ENCODE data around the gene TSPAN5. TPM values are rescaled to one million over a fixed set of nuclear protein-coding genes. Genes with fewer than 3 reads are reported as not detected.

Gene TSPAN5
- total RNA-seq, 1 experiment from 2014 or later, result 12.4 TPM

DNA sequence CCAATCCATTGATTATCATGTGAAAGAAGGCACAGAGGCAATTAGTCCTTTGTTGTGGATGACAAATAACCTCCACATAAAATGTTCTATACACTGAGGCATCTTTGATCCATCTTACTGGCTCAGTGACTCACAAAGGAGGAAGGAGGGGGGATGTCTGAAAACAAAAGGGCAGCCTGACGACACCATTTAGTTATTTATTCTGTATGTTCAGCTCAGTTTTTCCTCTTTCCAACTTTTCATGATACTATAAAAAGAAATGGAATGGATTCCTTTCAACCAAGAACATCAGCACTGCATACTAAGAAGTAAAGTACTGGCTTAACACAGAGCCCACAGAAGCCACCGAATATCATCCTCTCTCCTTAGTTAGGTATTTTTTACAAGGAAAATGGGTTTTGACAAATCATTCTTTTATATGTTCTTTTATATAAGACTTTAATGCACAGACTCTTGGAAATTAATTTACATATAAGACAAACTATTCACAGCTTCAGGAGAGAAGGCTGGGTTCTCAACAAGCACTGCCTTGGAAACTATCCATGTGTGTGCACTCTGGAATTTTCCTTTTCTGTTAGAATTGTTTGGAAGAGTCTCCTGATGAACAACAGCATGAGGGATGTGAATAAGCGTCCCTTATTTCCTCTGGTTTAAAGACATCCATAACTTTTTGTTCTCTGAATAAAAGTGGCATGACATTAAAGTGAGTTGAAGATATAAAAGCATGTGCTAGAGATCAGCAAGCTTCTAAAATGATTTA lies 135.6 kb downstream of the TSPAN5 start:
- ChIA-PET CTCF (no interaction called here), POLR2A (ENCODE audit: unreplicated experiment) (no interaction called here)
- no peak overlapping the region for H3K27ac ChIP-seq
- no peak overlapping the region for H2AFZ ChIP-seq
- no peak overlapping the region for H3K4me2 ChIP-seq
- H3K4me3 ChIP-seq, result no peak overlapping the region
- BruUV-seq (replicated peaks), result no TSS peak
- no peak for DNase-seq
- no peaks in the 10 kb centered on the region for H3K9me3 ChIP-seq (ENCODE audit: insufficient read depth, low read depth)
- no peaks in the 10 kb centered on the region for H3K4me1 ChIP-seq (replicated peaks; ENCODE audit: insufficient read depth)
- H3K36me3 ChIP-seq (ENCODE audit: low read depth), result no peaks in the 10 kb centered on the region
- intact Hi-C loops (cut with micrococcal nuclease; ENCODE audit: unreplicated experiment), result no loop called here
- no peaks in the 10 kb centered on the region for H3F3A ChIP-seq (ENCODE audit: insufficient read depth, low read depth)
- H3K79me2 ChIP-seq (ENCODE audit: low read depth), result no peaks in the 10 kb centered on the region
- H4K20me1 ChIP-seq (ENCODE audit: insufficient read depth), result 0 out of 2 replicates have a peak, but pooled peaks cover 3% of the 10 kb centered on the region
- no peaks in the 10 kb centered on the region for H3K27me3 ChIP-seq (ENCODE audit: insufficient read depth, low read depth)
- no peaks in the 10 kb centered on the region for H3K9me2 ChIP-seq (ENCODE audit: insufficient read depth)
- TF ChIP-seq, protein P1, sequence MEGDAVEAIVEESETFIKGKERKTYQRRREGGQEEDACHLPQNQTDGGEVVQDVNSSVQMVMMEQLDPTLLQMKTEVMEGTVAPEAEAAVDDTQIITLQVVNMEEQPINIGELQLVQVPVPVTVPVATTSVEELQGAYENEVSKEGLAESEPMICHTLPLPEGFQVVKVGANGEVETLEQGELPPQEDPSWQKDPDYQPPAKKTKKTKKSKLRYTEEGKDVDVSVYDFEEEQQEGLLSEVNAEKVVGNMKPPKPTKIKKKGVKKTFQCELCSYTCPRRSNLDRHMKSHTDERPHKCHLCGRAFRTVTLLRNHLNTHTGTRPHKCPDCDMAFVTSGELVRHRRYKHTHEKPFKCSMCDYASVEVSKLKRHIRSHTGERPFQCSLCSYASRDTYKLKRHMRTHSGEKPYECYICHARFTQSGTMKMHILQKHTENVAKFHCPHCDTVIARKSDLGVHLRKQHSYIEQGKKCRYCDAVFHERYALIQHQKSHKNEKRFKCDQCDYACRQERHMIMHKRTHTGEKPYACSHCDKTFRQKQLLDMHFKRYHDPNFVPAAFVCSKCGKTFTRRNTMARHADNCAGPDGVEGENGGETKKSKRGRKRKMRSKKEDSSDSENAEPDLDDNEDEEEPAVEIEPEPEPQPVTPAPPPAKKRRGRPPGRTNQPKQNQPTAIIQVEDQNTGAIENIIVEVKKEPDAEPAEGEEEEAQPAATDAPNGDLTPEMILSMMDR (conservative IDR thresholded peaks at IDR 0.05), result no peak
- TF ChIP-seq EZH2 (IDR thresholded peaks at IDR 0.05; ENCODE audit: low read depth), result no peak

DNA sequence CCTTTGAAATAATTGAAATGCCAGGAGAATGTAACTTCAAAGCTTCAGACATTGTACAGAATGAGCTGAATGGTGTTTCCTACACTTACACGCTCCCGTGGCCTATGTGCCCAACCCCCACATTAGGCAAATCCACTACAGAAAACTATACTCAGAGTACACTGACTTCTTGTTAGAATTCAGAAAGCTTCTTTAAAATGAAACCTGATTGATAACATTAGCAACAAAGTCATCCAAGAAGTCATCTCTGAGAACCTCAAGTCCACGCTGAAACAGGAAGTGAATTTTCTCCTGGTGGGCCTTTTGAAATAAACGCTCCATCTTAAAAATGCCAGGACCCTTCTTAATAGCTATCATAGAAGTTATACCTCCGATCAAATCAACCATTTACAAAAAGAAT lies 136.3 kb downstream of the TSPAN5 start:
- no peak overlapping the region for H3K27ac ChIP-seq

DNA sequence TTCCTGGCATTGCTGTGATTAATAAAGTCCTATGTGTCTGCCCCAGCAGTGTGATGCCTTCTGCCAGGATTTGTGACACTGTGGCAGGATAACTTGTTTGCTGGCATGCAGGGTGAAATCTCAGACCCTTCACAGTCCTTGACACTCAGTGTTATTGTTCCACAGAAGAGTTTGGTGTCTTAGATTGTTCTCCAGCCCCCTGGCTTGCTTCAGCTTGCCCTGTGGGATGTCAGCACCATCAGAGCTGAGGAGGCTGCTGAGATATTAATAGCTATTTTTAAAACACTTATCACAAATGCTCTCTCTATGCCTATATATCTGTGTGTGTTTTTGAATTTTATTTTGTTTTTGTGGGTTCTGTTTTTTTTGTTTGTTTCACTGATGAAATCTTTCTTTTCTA lies 136.9 kb downstream of the TSPAN5 start:
- Histone ChIP-seq H3K4me1 (replicated peaks; ENCODE audit: insufficient read depth) (peaks cover 6% of the 10 kb centered on the region), H3K36me3 (ENCODE audit: low read depth) (no peaks in the 10 kb centered on the region), H3K27ac (no peak overlapping the region), H2AFZ (no peak overlapping the region), H3K9me2 (ENCODE audit: insufficient read depth) (no peaks in the 10 kb centered on the region), H4K20me1 (ENCODE audit: insufficient read depth) (no peaks in the 10 kb centered on the region), H3K79me2 (ENCODE audit: low read depth) (no peaks in the 10 kb centered on the region), H3K27me3 (ENCODE audit: insufficient read depth, low read depth) (no peaks in the 10 kb centered on the region), H3K4me3 (no peak overlapping the region), H3F3A (ENCODE audit: insufficient read depth, low read depth) (no peaks in the 10 kb centered on the region), H3K4me2 (no peak overlapping the region), H3K9me3 (ENCODE audit: insufficient read depth, low read depth) (no peaks in the 10 kb centered on the region; the same call in 1 of the 2 replicates)
- no peak for TF ChIP-seq EZH2 (IDR thresholded peaks at IDR 0.05; ENCODE audit: low read depth)
- TF ChIP-seq, protein P1 (conservative IDR thresholded peaks at IDR 0.05), result no peak
- DNase-seq, result no peak
- ChIA-PET CTCF (no interaction called here), POLR2A (ENCODE audit: unreplicated experiment) (no interaction called here)
- no TSS peak for BruUV-seq (replicated peaks)
- intact Hi-C loops (cut with micrococcal nuclease; ENCODE audit: unreplicated experiment), result no loop called here

More for the DNA sequence above, 136.3 kb downstream of the TSPAN5 start:
- H3K4me3 ChIP-seq, result no peak overlapping the region
- H3K4me1 ChIP-seq (replicated peaks; ENCODE audit: insufficient read depth), result peaks cover under 1% of the 10 kb centered on the region; the same call in 1 of the 2 replicates
- TF ChIP-seq EZH2 (IDR thresholded peaks at IDR 0.05; ENCODE audit: low read depth), result no peak
- TF ChIP-seq, protein P1 (conservative IDR thresholded peaks at IDR 0.05), result no peak
- POLR2A ChIA-PET (ENCODE audit: unreplicated experiment), result interaction anchor here (0.6 kb wide), 1 partner anchor 133 kb away, joined by 7 read pairs; no protein-coding TSS in a partner anchor
- no peaks in the 10 kb centered on the region for H3K36me3 ChIP-seq (ENCODE audit: low read depth)
- no peak overlapping the region for H3K4me2 ChIP-seq
- H3K27me3 ChIP-seq (ENCODE audit: insufficient read depth, low read depth), result no peaks in the 10 kb centered on the region
- no peaks in the 10 kb centered on the region for H3F3A ChIP-seq (ENCODE audit: insufficient read depth, low read depth)
- no peak overlapping the region for H2AFZ ChIP-seq
- H4K20me1 ChIP-seq (ENCODE audit: insufficient read depth), result no peaks in the 10 kb centered on the region
- no TSS peak for BruUV-seq (replicated peaks)
- H3K79me2 ChIP-seq (ENCODE audit: low read depth), result no peaks in the 10 kb centered on the region
- no peak for DNase-seq
- no peaks in the 10 kb centered on the region; the same call in 1 of the 2 replicates for H3K9me3 ChIP-seq (ENCODE audit: insufficient read depth, low read depth)
- CTCF ChIA-PET, result no interaction called here
- no peaks in the 10 kb centered on the region for H3K9me2 ChIP-seq (ENCODE audit: insufficient read depth)
- intact Hi-C loops (cut with micrococcal nuclease; ENCODE audit: unreplicated experiment), result no loop called here
